GM21737 (cell line): ENCODE results near the gene TMCO4.
"Not testable (repeated sequence)": the region's sequence is repeated elsewhere in the genome, so short reads cannot be mapped to it uniquely, and the experiment has no call there.

Experiments used
- ATAC-seq: cut with Tn5 transposase; IDR thresholded peaks from one replicate; pipeline ENCODE4 v1.9.1; 2021; ENCODE audit warnings: mild to moderate bottlenecking, moderate library complexity; ENCODE audit not compliant: unreplicated experiment

Gene TMCO4

DNA sequence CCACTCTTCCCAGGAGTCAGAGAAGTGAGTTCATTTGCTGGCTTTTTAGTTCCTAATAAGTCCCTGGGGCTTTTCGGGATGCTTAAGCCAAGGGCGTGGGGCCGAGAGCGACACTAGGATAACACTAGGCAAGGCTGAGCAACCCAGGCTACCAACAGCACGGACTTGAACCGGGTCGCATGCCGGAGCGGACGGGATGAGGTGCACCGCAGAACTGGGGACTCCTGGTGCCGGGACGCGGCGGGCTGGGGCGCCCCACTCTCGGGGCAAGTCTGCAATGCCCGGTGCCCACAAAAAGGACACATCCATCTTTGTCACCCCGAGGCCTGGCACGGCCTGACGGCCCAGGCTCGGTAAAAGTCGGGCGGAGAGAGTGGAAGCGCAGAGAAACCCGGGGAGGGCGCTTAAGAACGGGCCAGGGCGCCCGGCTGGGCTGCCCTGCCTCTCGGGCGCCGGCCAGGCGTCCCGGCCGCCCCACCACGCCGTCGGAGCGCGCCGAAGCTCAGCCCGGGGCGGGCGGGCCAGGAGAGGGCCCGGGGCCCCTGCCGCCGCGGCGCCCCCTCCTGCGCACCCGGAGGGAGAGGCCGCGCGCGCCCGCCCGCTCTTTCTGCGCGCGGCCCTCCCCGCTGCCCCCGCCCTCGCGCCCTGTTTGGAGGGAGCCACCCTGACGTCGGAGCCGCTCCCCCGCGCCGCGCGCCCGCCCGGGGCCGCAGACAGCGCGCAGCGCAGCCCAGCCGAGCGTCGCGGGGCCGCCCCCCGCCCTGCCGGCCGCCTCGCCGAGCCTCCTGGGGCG lies 155.9 kb downstream of the TMCO4 start, which contains the start of gene NBL1:
Gene NBL1, plus strand, starts transcription at position 710 of the 793 bp plus-strand sequence. CDS start 10,720 bp downstream, outside the sequence.
- peak; percentile 53 for ATAC-seq

DNA sequence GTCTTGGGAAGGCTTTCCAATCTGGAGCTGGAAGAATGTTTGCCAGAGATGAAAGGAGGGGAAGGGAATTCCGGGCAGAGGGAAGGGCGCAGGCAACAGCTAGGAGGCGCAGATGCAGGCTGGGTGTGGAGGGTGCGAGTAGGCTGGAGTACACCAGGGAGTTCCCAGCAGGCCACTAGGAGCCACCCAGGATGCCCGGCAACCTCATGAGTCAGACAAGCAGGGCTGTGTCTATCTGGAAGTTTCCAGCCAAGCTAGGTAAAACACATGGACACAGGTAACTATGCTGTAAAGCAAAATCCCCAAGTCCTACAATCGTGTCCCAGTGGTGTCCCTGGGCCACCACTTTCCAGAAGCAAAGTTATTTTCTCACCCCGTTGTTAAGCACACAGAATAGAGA lies 156.6 kb downstream of the TMCO4 start:
- no peak for ATAC-seq

DNA sequence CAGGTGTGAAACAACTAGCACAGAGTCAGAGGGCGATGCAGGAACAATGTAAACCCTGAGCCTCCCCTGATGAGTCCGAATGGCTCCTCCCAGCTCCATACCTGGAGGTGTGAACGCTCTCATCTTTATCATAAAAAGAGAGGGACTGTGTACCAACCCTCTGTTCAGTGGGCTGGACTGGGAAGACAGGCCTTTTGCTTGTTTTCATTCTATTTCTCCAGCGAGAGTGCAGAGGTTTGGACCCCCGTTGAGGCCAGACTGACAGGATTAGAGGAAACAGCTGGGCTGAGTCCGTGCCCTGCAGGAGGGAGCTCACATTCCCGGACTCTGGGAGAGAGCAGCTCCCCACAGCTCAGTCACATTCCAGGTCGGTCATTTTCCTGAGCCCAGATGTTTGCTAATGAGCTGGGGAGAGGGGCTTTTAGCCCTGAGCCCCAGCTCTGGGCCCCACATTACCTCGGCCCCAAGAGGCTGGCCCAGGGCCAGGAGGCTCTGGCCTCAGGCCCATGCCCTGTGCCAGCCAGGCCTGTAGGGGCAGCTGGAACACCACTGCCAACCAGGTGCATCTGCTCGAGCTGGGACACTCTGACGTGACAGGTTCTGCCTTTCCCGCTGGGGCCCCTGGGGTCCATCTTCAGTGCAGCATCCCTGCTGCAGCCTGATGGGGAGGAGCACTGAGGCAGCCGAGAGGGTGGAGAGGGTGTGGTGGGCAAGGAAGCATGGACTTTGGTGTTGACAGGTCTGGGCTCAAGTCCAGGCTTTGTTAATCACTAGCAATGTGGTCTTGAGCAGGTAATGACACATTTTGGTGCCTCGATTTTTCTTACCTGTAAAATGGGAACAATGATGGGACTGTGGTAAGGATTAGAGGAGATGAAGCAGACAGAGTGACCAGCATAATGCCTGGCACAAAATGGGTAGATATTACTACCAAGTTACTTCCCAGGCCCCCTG lies 159.1 kb downstream of the TMCO4 start:
- no peak for ATAC-seq

DNA sequence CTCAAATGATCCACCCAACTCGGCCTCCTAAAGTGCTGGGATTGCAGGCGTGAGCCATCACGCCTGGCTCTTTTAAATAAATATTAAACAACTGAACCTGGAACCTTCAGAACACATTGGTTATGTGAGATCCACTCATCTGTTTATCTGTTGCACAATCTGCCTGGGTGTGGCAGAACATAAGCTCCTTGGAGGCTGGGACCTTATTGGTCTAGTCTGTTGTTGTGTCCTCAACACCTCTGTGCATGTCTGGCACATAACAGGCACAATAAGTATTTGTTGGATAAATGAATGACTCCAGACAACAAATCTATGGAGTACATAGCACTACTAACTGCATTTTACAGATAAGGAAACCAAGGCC lies 159.7 kb downstream of the TMCO4 start:
- ATAC-seq, result no peak

DNA sequence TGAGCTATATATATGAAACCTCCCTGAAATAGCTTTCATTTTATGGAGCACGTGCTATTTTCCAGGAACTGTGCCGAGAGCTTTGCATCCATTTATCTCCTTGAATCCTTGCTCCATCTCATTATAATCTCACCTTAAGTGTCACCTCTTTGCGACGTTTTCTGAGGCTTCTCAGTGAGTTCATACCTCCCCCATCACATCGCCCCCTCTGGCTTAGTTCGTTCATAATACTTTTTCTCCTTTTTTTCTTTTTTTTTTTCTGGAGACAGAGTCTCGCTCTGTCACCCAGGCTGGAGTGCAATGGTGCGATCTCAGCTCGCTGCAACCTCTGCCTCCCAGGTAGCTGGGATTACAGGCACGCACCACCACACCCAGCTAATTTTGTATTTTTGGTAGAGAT lies 160.5 kb downstream of the TMCO4 start:
- not testable (repeated sequence) for ATAC-seq

DNA sequence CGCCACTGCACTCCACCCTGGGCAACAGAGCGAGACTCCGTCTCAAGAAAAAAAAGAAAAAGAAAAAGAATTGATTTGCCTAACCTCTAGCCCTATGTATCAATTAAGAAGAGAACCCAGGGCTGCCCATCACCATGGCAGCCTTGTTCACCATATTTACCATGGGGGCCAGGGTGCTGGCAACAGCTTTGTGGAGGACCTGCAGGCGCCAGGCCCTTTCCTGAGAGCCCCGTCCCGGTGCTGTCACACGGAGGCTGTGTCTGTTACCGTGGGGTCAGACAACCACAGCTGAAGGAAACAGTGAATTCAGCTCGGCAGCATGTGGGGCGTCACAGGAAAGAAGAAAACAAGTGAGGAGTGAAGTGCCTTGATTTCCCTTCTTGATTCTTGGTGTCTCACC lies 162.1 kb downstream of the TMCO4 start:
- ATAC-seq, result no peak

DNA sequence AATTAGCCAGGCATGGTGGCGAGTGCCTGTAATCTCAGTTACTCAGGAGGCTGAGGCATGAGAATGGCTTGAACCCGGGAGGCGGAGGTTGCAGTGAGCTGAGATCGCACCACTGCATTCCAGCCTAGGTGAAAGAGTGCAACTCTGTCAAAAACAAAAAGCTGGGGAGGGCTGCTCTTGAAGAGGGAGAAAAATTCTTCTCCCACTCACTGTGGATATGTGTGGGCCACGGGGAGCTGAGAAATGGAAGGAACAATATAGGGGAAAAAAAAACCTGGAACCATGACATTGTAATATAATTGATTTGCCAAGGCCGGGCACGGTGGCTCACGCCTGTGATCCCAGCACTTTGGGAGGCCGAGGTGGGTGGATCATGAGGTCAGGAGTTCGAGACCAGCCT lies 163.0 kb downstream of the TMCO4 start:
- ATAC-seq, result not testable (repeated sequence)

DNA sequence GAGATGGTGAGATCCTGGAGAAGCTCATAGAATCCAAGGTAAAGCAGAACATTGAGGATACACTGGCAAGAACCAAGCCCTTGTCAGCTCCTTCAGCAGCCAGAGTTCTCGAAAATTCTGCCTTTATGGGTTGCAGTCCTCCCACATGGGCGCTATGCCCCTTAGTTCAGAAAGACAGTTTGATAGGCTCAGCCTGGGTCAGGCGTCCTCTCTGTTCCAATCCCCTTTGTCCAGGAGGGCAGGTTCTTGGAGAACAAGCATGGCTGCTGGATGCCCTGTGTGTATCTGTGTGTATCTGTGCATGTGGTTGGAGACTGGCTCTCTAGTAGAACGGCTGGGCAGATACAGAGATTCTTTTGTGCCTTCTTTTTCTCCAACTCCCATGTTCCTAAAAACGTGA lies 163.7 kb downstream of the TMCO4 start:
- ATAC-seq, result no peak

DNA sequence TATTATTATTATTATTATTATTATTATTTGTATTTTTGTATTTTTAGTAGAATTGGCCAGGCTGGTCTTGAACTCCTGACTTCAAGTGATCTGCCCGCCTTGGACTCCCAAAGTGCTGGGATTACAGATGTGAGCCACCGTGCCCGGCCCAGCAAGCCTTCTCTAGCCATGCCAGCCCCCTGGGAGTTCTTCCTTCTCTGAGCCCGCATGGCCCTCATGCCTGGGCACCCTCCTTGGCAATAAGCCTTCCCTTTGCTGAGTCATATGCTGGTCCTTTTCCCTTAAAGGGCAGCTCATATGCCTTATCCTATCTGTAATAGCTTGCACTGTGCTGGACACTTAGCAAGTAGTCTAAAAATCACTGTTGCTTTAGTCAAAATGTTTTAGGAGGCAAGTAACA lies 164.1 kb downstream of the TMCO4 start:
- no peak for ATAC-seq

DNA sequence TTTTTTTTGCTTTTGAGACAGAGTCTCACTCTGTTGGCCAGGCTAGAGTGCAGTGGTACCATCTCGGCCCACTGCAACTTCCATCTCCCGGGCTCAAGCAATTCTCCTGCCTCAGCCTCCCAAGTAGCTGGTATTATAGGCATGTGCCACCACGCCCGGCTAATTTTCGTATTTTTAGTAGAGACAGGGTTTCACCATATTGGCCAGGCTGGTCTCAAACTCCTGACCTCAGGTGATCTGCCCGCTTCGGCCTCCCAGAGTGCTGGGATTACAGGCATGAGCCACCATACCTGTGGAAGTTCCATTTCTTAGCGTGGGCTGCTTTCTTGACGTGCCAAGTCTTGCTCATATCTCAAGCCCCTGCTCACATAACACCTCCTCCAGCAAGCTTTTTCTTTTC lies 164.7 kb downstream of the TMCO4 start:
- not testable (repeated sequence) for ATAC-seq

DNA sequence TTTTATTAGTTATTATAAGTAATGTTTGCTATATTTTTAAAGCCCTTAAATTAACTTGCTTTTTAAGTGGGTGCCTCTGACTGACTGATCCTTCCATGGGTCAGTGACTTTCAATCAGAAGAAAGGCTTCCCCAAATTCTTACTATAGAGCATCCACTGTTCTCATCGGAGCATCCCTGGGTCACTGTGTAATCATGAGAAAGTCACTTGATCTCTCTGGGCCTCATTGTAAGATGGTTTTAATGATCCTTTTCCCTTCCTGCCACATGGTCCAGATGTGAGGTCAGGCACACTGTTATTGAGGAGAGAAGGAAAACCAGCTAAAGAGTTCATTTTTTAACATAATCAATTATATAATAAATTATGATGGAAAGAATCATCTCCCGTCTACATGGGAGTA lies 166.6 kb downstream of the TMCO4 start:
- ATAC-seq, result no peak
